Liver (tissue), 3 donors: ENCODE results near the gene HDDC2.

ENCODE experiments used
- CTCF ChIP-seq: fragments of 150-350 bp; IDR thresholded peaks from 2 replicates; pipeline ENCODE4 v1.5.1; 2017; ENCODE audit warnings: improper control_type of control experiment, low read depth, low read length; ENCODE audit not compliant: missing input control
- RAD21 ChIP-seq, 2 donors: IDR thresholded peaks; 2 replicates each; pipeline ENCODE4 v1.6.1; 2016; ENCODE audit warnings: antibody characterized with exemption in 2 of 2, mild to moderate bottlenecking in 2 of 2
- TF ChIP-seq, protein P1 (sequence below): IDR thresholded peaks from 2 replicates; pipeline ENCODE4 v1.6.1; 2016; ENCODE audit warnings: antibody characterized with exemption
- donor health status: healthy.
- donor health status: healthy.

DNA sequence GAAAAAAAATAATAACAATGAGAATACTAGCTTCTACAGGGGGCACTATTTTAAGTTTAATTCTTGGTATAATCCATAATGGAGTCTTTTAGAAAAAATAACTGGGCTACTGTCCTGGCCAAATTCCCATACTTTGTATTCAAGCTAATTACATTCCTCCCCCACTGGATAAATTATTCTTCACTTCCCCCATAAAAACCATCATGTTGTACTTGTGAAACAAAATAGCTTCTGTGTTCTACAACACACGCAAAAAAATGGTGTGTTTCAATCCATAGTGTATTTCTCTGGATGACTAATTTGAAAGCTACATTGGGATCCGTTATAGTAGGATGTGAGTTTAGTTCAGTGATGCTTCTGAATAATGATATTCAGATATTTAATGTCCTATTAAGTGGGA, 21.6 kb upstream of the HDDC2 start:
- TF ChIP-seq RAD21 (IDR thresholded peaks at IDR 0.05): no peak
- TF ChIP-seq CTCF: no peak
- TF ChIP-seq, protein P1, sequence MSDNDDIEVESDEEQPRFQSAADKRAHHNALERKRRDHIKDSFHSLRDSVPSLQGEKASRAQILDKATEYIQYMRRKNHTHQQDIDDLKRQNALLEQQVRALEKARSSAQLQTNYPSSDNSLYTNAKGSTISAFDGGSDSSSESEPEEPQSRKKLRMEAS: no peak
